ENCODE data around the gene PTRH2.

PTRH2 gene

GRCh38 chr17:59669944-59670343 is 37.3 kb downstream of the PTRH2 start:
- Histone ChIP-seq H3K4me2 (ENCODE audit: low read length) (no peak overlapping the region), H3K9ac (ENCODE audit: low read length) (no peak overlapping the region), H3K4me3 (ENCODE audit: low read depth, low read length, poor library complexity, severe bottlenecking) (no peak overlapping the region), H3K79me2 (ENCODE audit: insufficient read depth, low read length) (no peaks in the 10 kb centered on the region), H4K20me1 (ENCODE audit: insufficient read depth, low read length) (no peaks in the 10 kb centered on the region), H3K36me3 (ENCODE audit: insufficient read depth, low read length) (peaks cover 92% of the 10 kb centered on the region), H2AFZ (ENCODE audit: low read length) (no peak overlapping the region), H3F3A (ENCODE audit: insufficient read depth, low read length) (no peaks in the 10 kb centered on the region), H3K9me2 (ENCODE audit: low read depth, low read length) (no peaks in the 10 kb centered on the region), H3K9me3 (ENCODE audit: low read length) (no peaks in the 10 kb centered on the region), H3K4me1 (ENCODE audit: insufficient read depth, low read length, severe bottlenecking) (peaks cover 5% of the 10 kb centered on the region), H3K27ac (ENCODE audit: low read depth, low read length, poor library complexity, severe bottlenecking) (no peak overlapping the region), H3K27me3 (ENCODE audit: insufficient read depth, low read length) (no peaks in the 10 kb centered on the region)
- no peak for TF ChIP-seq EZH2 (IDR thresholded peaks at IDR 0.05; ENCODE audit: borderline replicate concordance, low read length)
- TF ChIP-seq, protein P1, sequence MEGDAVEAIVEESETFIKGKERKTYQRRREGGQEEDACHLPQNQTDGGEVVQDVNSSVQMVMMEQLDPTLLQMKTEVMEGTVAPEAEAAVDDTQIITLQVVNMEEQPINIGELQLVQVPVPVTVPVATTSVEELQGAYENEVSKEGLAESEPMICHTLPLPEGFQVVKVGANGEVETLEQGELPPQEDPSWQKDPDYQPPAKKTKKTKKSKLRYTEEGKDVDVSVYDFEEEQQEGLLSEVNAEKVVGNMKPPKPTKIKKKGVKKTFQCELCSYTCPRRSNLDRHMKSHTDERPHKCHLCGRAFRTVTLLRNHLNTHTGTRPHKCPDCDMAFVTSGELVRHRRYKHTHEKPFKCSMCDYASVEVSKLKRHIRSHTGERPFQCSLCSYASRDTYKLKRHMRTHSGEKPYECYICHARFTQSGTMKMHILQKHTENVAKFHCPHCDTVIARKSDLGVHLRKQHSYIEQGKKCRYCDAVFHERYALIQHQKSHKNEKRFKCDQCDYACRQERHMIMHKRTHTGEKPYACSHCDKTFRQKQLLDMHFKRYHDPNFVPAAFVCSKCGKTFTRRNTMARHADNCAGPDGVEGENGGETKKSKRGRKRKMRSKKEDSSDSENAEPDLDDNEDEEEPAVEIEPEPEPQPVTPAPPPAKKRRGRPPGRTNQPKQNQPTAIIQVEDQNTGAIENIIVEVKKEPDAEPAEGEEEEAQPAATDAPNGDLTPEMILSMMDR (IDR thresholded peaks at IDR 0.05; ENCODE audit: low read length), result no peak

DNA sequence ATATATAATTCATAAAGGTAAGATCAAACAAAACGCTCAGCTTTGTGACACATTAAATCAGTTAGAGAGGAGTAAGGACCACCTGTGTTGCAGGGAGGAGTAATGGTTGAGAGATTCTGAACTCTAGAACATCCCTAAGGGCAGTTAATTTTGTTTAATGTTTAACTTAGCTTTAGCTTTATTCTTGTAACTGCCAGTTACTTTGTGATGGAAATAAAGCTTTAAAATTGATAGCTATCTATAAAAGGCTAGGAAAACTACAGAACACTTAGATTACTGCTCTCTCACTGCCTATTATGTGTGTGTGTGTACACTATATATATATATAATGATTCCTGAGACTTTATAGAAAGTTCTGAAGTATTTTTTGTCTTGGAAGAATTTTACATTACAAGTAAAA is 37.8 kb downstream of the PTRH2 start:
- Histone ChIP-seq H3K4me1 (ENCODE audit: insufficient read depth, low read length, severe bottlenecking) (no peaks in the 10 kb centered on the region), H2AFZ (ENCODE audit: low read length) (no peak overlapping the region), H4K20me1 (ENCODE audit: insufficient read depth, low read length) (no peaks in the 10 kb centered on the region), H3K27ac (ENCODE audit: low read depth, low read length, poor library complexity, severe bottlenecking) (no peak overlapping the region), H3K9me3 (ENCODE audit: low read length) (no peaks in the 10 kb centered on the region), H3K79me2 (ENCODE audit: insufficient read depth, low read length) (no peaks in the 10 kb centered on the region), H3F3A (ENCODE audit: insufficient read depth, low read length) (no peaks in the 10 kb centered on the region), H3K4me3 (ENCODE audit: low read depth, low read length, poor library complexity, severe bottlenecking) (no peak overlapping the region), H3K36me3 (ENCODE audit: insufficient read depth, low read length) (peaks cover 92% of the 10 kb centered on the region), H3K27me3 (ENCODE audit: insufficient read depth, low read length) (no peaks in the 10 kb centered on the region), H3K9me2 (ENCODE audit: low read depth, low read length) (no peaks in the 10 kb centered on the region), H3K4me2 (ENCODE audit: low read length) (no peak overlapping the region), H3K9ac (ENCODE audit: low read length) (no peak overlapping the region)
- TF ChIP-seq EZH2 (IDR thresholded peaks at IDR 0.05; ENCODE audit: borderline replicate concordance, low read length), result no peak
- TF ChIP-seq, protein P1 (IDR thresholded peaks at IDR 0.05; ENCODE audit: low read length), result no peak

GRCh38 chr17:59668816-59669215 is 38.4 kb downstream of the PTRH2 start:
- Histone ChIP-seq H3F3A (ENCODE audit: insufficient read depth, low read length) (no peaks in the 10 kb centered on the region), H3K36me3 (ENCODE audit: insufficient read depth, low read length) (peaks cover 92% of the 10 kb centered on the region), H3K9me2 (ENCODE audit: low read depth, low read length) (no peaks in the 10 kb centered on the region), H3K79me2 (ENCODE audit: insufficient read depth, low read length) (no peaks in the 10 kb centered on the region), H3K9ac (ENCODE audit: low read length) (no peak overlapping the region), H3K4me3 (ENCODE audit: low read depth, low read length, poor library complexity, severe bottlenecking) (no peak overlapping the region), H3K27ac (ENCODE audit: low read depth, low read length, poor library complexity, severe bottlenecking) (no peak overlapping the region), H3K4me2 (ENCODE audit: low read length) (no peak overlapping the region), H3K9me3 (ENCODE audit: low read length) (no peaks in the 10 kb centered on the region), H2AFZ (ENCODE audit: low read length) (no peak overlapping the region), H3K4me1 (ENCODE audit: insufficient read depth, low read length, severe bottlenecking) (no peaks in the 10 kb centered on the region), H3K27me3 (ENCODE audit: insufficient read depth, low read length) (no peaks in the 10 kb centered on the region), H4K20me1 (ENCODE audit: insufficient read depth, low read length) (no peaks in the 10 kb centered on the region)
- TF ChIP-seq, protein P1 (IDR thresholded peaks at IDR 0.05; ENCODE audit: low read length), result no peak
- TF ChIP-seq EZH2 (IDR thresholded peaks at IDR 0.05; ENCODE audit: borderline replicate concordance, low read length), result no peak

All from OCI-LY1 (cell line).